GM12878 (cell line): Measurements from ENCODE around the gene DGKB. TPM values are rescaled to one million over a fixed set of nuclear protein-coding genes. Genes with fewer than 3 reads are reported as not detected.

ENCODE experiments used
- ATAC-seq: fragments of 200-7000 bp; cut with Tn5 transposase; 3 replicates; pipeline ENCODE4 v1.9.1; 2020; ENCODE audit warnings: mild to moderate bottlenecking, moderate library complexity
- BruUV-seq: library from RNA; stranded (reverse); fragments of 400-500 nt; replicated peaks from 2 replicates; lab custom pipeline; 2021; lab: Mats Ljungman, UMichigan
- CTCF ChIA-PET: fragments of 300-600 bp; sonication (Branson Sonifier 250); formaldehyde crosslinking; extraction: SDS; loops from one replicate; lab custom pipeline; 2021; ENCODE audit warnings: inconsistent platforms; lab: Yijun Ruan, JAX
- POLR2A ChIA-PET: fragments of 350-600 bp; formaldehyde crosslinking; extraction: SDS; loops from one replicate; lab custom pipeline; 2021; ENCODE audit warnings: inconsistent platforms; lab: Charles Lee
- RAD21 ChIA-PET: fragments of 300-600 bp; sonication (Branson Sonifier 250); formaldehyde crosslinking; loops from one replicate; lab custom pipeline; 2023; ENCODE audit warnings: antibody characterized with exemption; ENCODE audit not compliant: unreplicated experiment; lab: Charles Lee
- SMC1A ChIA-PET: fragments of 300-600 bp; sonication (Branson Sonifier 250); formaldehyde crosslinking; loops from one replicate; lab custom pipeline; 2023; ENCODE audit not compliant: unreplicated experiment, uncharacterized antibody; lab: Charles Lee
- DNase-seq: peaks from one replicate; pipeline ENCODE4 v3.0.0-alpha.2; 2011; ENCODE audit warnings: low read depth, low spot score
- FAIRE-seq: peaks from 3 replicates; lab custom pipeline; 2011; peaks lifted over from hg19 to GRCh38; lab: Jason Lieb, UNC
- H2AFZ ChIP-seq: 2 replicates; pipeline ENCODE4 v1.6.0; 2011; ENCODE audit warnings: low read depth, low read length, control low read depth; ENCODE audit not compliant: control insufficient read depth
- H3K27ac ChIP-seq: 2 replicates; pipeline ENCODE4 v1.5.1; 2011; ENCODE audit warnings: control low read depth; ENCODE audit not compliant: control insufficient read depth, insufficient read depth
- H3K27me3 ChIP-seq, 2 experiments: replicated peaks in 1 of 2; 2 replicates each; pipeline versions ENCODE4 v1.6.0 to v1.6.1; 2011; ENCODE audit warnings: low read length in 1 of 2; ENCODE audit not compliant: control insufficient read depth in 2 of 2, insufficient read depth in 2 of 2
- H3K36me3 ChIP-seq, 2 experiments: 2 replicates each; pipeline ENCODE4 v1.5.1; 2011; ENCODE audit warnings: low read length in 1 of 2; ENCODE audit not compliant: control insufficient read depth in 2 of 2, insufficient read depth in 2 of 2
- H3K4me1 ChIP-seq: 2 replicates; pipeline ENCODE4 v1.6.1; 2011; ENCODE audit warnings: mild to moderate bottlenecking, low read length, moderate library complexity, mixed read lengths; ENCODE audit not compliant: control insufficient read depth, insufficient read depth
- H3K4me2 ChIP-seq: 2 replicates; pipeline ENCODE4 v1.6.0; 2011; ENCODE audit warnings: control low read depth; ENCODE audit not compliant: control insufficient read depth, insufficient read depth
- H3K4me3 ChIP-seq: fragments of 200-600 bp; sonication (generic); 2 replicates; pipeline ENCODE4 v1.5.1; 2016
- H3K79me2 ChIP-seq: 2 replicates; pipeline ENCODE4 v1.6.0; 2011; ENCODE audit warnings: low read length; ENCODE audit not compliant: control insufficient read depth, insufficient read depth
- H3K9ac ChIP-seq: 2 replicates; pipeline ENCODE4 v1.8.0; 2011; ENCODE audit warnings: low read length, control low read depth, mixed read lengths; ENCODE audit not compliant: control insufficient read depth, insufficient read depth
- H3K9me3 ChIP-seq: replicated peaks from 3 replicates; pipeline ENCODE4 v1.5.1; 2011; ENCODE audit warnings: mild to moderate bottlenecking, low read length; ENCODE audit not compliant: control insufficient read depth, insufficient read depth
- H4K20me1 ChIP-seq: 2 replicates; pipeline ENCODE4 v1.6.0; 2011; ENCODE audit not compliant: control insufficient read depth, insufficient read depth
- ATF3 ChIP-seq: IDR thresholded peaks from 2 replicates; pipeline ENCODE4 v1.6.1; 2011; ENCODE audit warnings: low read depth, mild to moderate bottlenecking, low read length, moderate library complexity, borderline replicate concordance; ENCODE audit errors: extremely low read depth
- CEBPB ChIP-seq, 2 experiments: fragments of 150-350 bp in 1 of 2; IDR thresholded peaks; 2 replicates each; pipeline ENCODE4 v1.6.1; 2012 to 2014; ENCODE audit warnings: low read depth in 2 of 2, low read length in 2 of 2, borderline replicate concordance in 1 of 2, inconsistent platforms in 1 of 2
- MLLT1 ChIP-seq: fragments of 450-650 bp; IDR thresholded peaks from 2 replicates; pipeline ENCODE4 v1.6.1; 2016; ENCODE audit warnings: mild to moderate bottlenecking
- NFYB ChIP-seq: IDR thresholded peaks from 2 replicates; pipeline ENCODE4 v1.6.1; 2011; ENCODE audit warnings: low read depth, mild to moderate bottlenecking, low read length, improper control_type of control experiment, moderate library complexity; ENCODE audit not compliant: insufficient read depth
- NKRF ChIP-seq: fragments of 450-650 bp; conservative IDR thresholded peaks from 2 replicates; pipeline ENCODE4 v1.6.1; 2017; ENCODE audit warnings: mild to moderate bottlenecking, moderate library complexity
- NR2C2 ChIP-seq: IDR thresholded peaks from 2 replicates; pipeline ENCODE4 v1.6.1; 2011; ENCODE audit warnings: borderline replicate concordance, low read depth; ENCODE audit not compliant: control insufficient read depth, insufficient read length
- POLR2AphosphoS5 ChIP-seq: IDR thresholded peaks from 2 replicates; pipeline ENCODE4 v1.6.1; 2011; ENCODE audit warnings: mild to moderate bottlenecking, low read length, inconsistent platforms
- RBBP5 ChIP-seq: fragments of 200-600 bp; sonication (generic); conservative IDR thresholded peaks from 2 replicates; pipeline ENCODE4 v1.6.1; 2016
- SMAD1 ChIP-seq: fragments of 450-650 bp; IDR thresholded peaks from 2 replicates; pipeline ENCODE4 v1.6.1; 2018; ENCODE audit warnings: mild to moderate bottlenecking, low read depth; ENCODE audit not compliant: partially characterized antibody
- SREBF1 ChIP-seq: IDR thresholded peaks from 2 replicates; pipeline ENCODE4 v1.6.1; 2012; ENCODE audit warnings: mild to moderate bottlenecking, low read length
- SUZ12 ChIP-seq: fragments of 200-600 bp; sonication (generic); IDR thresholded peaks from one replicate; pipeline ENCODE4 v1.6.1; 2018; ENCODE audit warnings: antibody characterized with exemption, mild to moderate bottlenecking; ENCODE audit not compliant: unreplicated experiment
- TAF1 ChIP-seq: IDR thresholded peaks from 2 replicates; pipeline ENCODE4 v1.6.1; 2011; ENCODE audit warnings: mild to moderate bottlenecking, low read depth, low read length, borderline replicate concordance
- TCF3 ChIP-seq: IDR thresholded peaks from 2 replicates; pipeline ENCODE4 v1.6.1; 2012; ENCODE audit warnings: low read depth, mild to moderate bottlenecking, low read length, borderline replicate concordance; ENCODE audit not compliant: insufficient read depth
- USF2 ChIP-seq: IDR thresholded peaks from 2 replicates; pipeline ENCODE4 v1.6.1; 2011; ENCODE audit warnings: low read depth, low read length, improper control_type of control experiment, borderline replicate concordance
- in situ Hi-C: fragments of 300-500 bp; cut with MboI; formaldehyde crosslinking; loops from 9 replicates; pipeline ENCODE4 v1.14.3; 2018; ENCODE audit warnings: mixed read lengths
- intact Hi-C: fragments of 100-400 bp; cut with micrococcal nuclease; formaldehyde crosslinking; loops from one replicate; pipeline ENCODE4 v1.14.2; 2022; ENCODE audit not compliant: unreplicated experiment
- polyA plus RNA-seq, 11 experiments: library from polyadenylated mRNA; depleted of rRNA in 4 of 11; unstranded in 6 of 11; stranded (reverse) in 5 of 11; fragments of >200 nt; fragmentation: Nextera tagmentation in 4 of 11; fragmentation: Illumina TruSeq in 1 of 11; extraction: Ambion mirVana in 4 of 11; extraction: Trizol in 1 of 11; gene quantifications; 1 replicate in 1 of 11; 2 replicates in 10 of 11; pipeline versions ENCODE4 v1.2.1 to v1.2.3, GENCODE V29; 2011 to 2016; ENCODE audit warnings: inconsistent platforms in 2 of 11, missing spikeins in 2 of 11, low read depth in 1 of 11
- total RNA-seq, 4 experiments: library from RNA; depleted of rRNA in 3 of 4; stranded (reverse); fragments of >200 nt in 3 of 4; fragmentation: Illumina TruSeq in 1 of 4; extraction: Trizol in 1 of 4; gene quantifications; 2 replicates each; pipeline versions ENCODE4 v1.2.1 to v1.2.3, GENCODE V29; 2013 to 2021

The DGKB gene
- total and polyA plus RNA-seq, 10 of the 15 experiments (the other 5 are each of a cell fraction or from before 2014, with no cell fraction given), result 0.02 to 0.10 (median 0.04) TPM; not detected in 6

GRCh38 chr7:14717169-14717568 is 185.4 kb downstream of the DGKB start:
- intact Hi-C loops, result loop anchor here (1.0 to 10.0 kb wide), 2 partner anchors 299 to 1358 kb away; no protein-coding TSS in a partner anchor
- H3K27me3 ChIP-seq, result peaks cover 0 to 3% of the 10 kb centered on the region in 2 experiments; a peak in 1 of 4 replicates
- ChIA-PET RAD21 (interaction anchor here (1.1 to 3.2 kb wide), 9 partner anchors 14 to 1847 kb away, joined by 3 to 38 read pairs (median 5); no protein-coding TSS in a partner anchor), CTCF (interaction anchor here (0.7 to 6.2 kb wide), 11 partner anchors 12 to 1004 kb away, joined by 3 to 137 read pairs (median 4); no protein-coding TSS in a partner anchor), SMC1A (interaction anchor here (1.0 to 9.3 kb wide), 7 partner anchors 15 to 844 kb away, joined by 3 to 109 read pairs (median 6); partner anchors contain the start of gene AGMO), POLR2A (no interaction called here)
- H3K4me2 ChIP-seq, result no peak overlapping the region
- FAIRE-seq (no peak), ATAC-seq (no peak), DNase-seq (no peak)
- no peaks in the 10 kb centered on the region for H3K79me2 ChIP-seq
- no peak overlapping the region for H3K9ac ChIP-seq
- H2AFZ ChIP-seq, result no peak overlapping the region
- no peaks in the 10 kb centered on the region for H3K4me1 ChIP-seq
- H3K36me3 ChIP-seq, result no peaks in the 10 kb centered on the region
- no peak overlapping the region for H3K27ac ChIP-seq
- no peaks in the 10 kb centered on the region for H3K9me3 ChIP-seq
- TF ChIP-seq TCF3 (no peak), USF2 (no peak), ATF3 (no peak), NR2C2 (no peak), POLR2AphosphoS5 (no peak), NKRF (no peak), SREBF1 (no peak), RBBP5 (no peak), NFYB (no peak), SMAD1 (no peak), CEBPB (IDR thresholded peaks at IDR 0.05; ENCODE audit: borderline replicate concordance in 1 of 2, low read depth in 2 of 2, low read length in 2 of 2) (no peak), SUZ12 (no peak), MLLT1 (no peak), TAF1 (no peak)
- BruUV-seq, result no TSS peak
- in situ Hi-C loops, result loop anchor here (5.0 to 25.0 kb wide), 3 partner anchors 300 to 1345 kb away; no protein-coding TSS in a partner anchor
- H3K4me3 ChIP-seq, result no peak overlapping the region
- H4K20me1 ChIP-seq, result no peaks in the 10 kb centered on the region
